ENCODE results near the gene BACH2. TPM values are rescaled to one million over a fixed set of nuclear protein-coding genes. Genes with fewer than 3 reads are reported as not detected.

The BACH2 gene
- total and polyA plus RNA-seq, 2 experiments from 2014 or later, result 5.4 to 5.6 TPM

GRCh38 chr6:89970072-89970471 lies 326.6 kb downstream of the BACH2 start:
- DNase-seq (ENCODE audit: low read depth in 1 of 2, low spot score in 1 of 2), result no peak
- TF ChIP-seq CTCF (IDR thresholded peaks at IDR 0.05; ENCODE audit: low read depth, low read length), result no peak
- no peaks in the 10 kb centered on the region for H3K9me3 ChIP-seq (ENCODE audit: low read depth)
- no peaks in the 10 kb centered on the region for H3K27me3 ChIP-seq
- peaks cover 11% of the 10 kb centered on the region for H3K4me1 ChIP-seq (ENCODE audit: low read depth)
- H3K4me3 ChIP-seq, result no peak overlapping the region
- H3K36me3 ChIP-seq, result no peaks in the 10 kb centered on the region
- H3K27ac ChIP-seq, result no peak overlapping the region

- H3K4me1 ChIP-seq (ENCODE audit: low read depth), result peaks cover 5% of the 10 kb centered on the region
- H3K36me3 ChIP-seq, result no peaks in the 10 kb centered on the region
- no peak overlapping the region for H3K4me3 ChIP-seq
- H3K9me3 ChIP-seq (ENCODE audit: low read depth), result no peaks in the 10 kb centered on the region
- no peak for TF ChIP-seq CTCF (IDR thresholded peaks at IDR 0.05; ENCODE audit: low read depth, low read length)
- no peak overlapping the region for H3K27ac ChIP-seq
- DNase-seq (ENCODE audit: low read depth in 1 of 2, low spot score in 1 of 2), result no peak
- no peaks in the 10 kb centered on the region for H3K27me3 ChIP-seq
Observed at GRCh38 chr6:89966913-89967312, 329.7 kb downstream of the BACH2 start.

- peak in 1 of 2 donors; percentile 10 for DNase-seq (ENCODE audit: low read depth in 1 of 2, low spot score in 1 of 2)
- Histone ChIP-seq H3K27ac (no peak overlapping the region), H3K4me1 (ENCODE audit: low read depth) (peaks cover 5% of the 10 kb centered on the region), H3K27me3 (no peaks in the 10 kb centered on the region), H3K4me3 (no peak overlapping the region), H3K9me3 (ENCODE audit: low read depth) (no peaks in the 10 kb centered on the region), H3K36me3 (no peaks in the 10 kb centered on the region)
- no peak for TF ChIP-seq CTCF (IDR thresholded peaks at IDR 0.05; ENCODE audit: low read depth, low read length)
Observed at GRCh38 chr6:89966228-89966544, 330.5 kb downstream of the BACH2 start.

- no peaks in the 10 kb centered on the region for H3K4me1 ChIP-seq (ENCODE audit: low read depth)
- no peak for DNase-seq (ENCODE audit: low read depth in 1 of 2, low spot score in 1 of 2)
- no peak overlapping the region for H3K27ac ChIP-seq
- H3K4me3 ChIP-seq, result no peak overlapping the region
- no peak for TF ChIP-seq CTCF (IDR thresholded peaks at IDR 0.05; ENCODE audit: low read depth, low read length)
- no peaks in the 10 kb centered on the region for H3K36me3 ChIP-seq
- no peaks in the 10 kb centered on the region for H3K27me3 ChIP-seq
- no peaks in the 10 kb centered on the region for H3K9me3 ChIP-seq (ENCODE audit: low read depth)
Observed at GRCh38 chr6:89965441-89966227, 331.0 kb downstream of the BACH2 start.

GRCh38 chr6:89963391-89963790 lies 333.3 kb downstream of the BACH2 start:
- Histone ChIP-seq H3K27ac (no peak overlapping the region), H3K27me3 (no peaks in the 10 kb centered on the region), H3K4me1 (ENCODE audit: low read depth) (no peaks in the 10 kb centered on the region), H3K4me3 (no peak overlapping the region), H3K9me3 (ENCODE audit: low read depth) (no peaks in the 10 kb centered on the region), H3K36me3 (no peaks in the 10 kb centered on the region)
- TF ChIP-seq CTCF (IDR thresholded peaks at IDR 0.05; ENCODE audit: low read depth, low read length), result no peak
- peak in 1 of 2 donors; percentile 12 for DNase-seq (ENCODE audit: low read depth in 1 of 2, low spot score in 1 of 2)
